Activated naive CD4-positive, alpha-beta T cell treated with anti-CD3 and anti-CD28 coated beads, Interleukin-2, amount 50 U/mL, for 24 hours (primary cell): ENCODE measurements around the gene MAST3.

Source experiments
- H3K27ac Mint-ChIP-seq: one replicate; pipeline ENCODE4 v1.8.0; 2021; ENCODE audit warnings: mild to moderate bottlenecking, mixed read lengths
- H3K27me3 Mint-ChIP-seq: one replicate; pipeline ENCODE4 v1.8.0; 2021; ENCODE audit warnings: mixed read lengths
- H3K36me3 Mint-ChIP-seq: one replicate; pipeline ENCODE4 v1.8.0; 2021; ENCODE audit warnings: mixed read lengths
- H3K4me1 Mint-ChIP-seq: one replicate; pipeline ENCODE4 v1.8.0; 2021; ENCODE audit warnings: mixed read lengths
- H3K4me3 Mint-ChIP-seq: one replicate; pipeline ENCODE4 v1.8.0; 2021; ENCODE audit warnings: mild to moderate bottlenecking, mixed read lengths
- H3K9me3 Mint-ChIP-seq: one replicate; pipeline ENCODE4 v1.8.0; 2021; ENCODE audit warnings: mixed read lengths

The MAST3 gene

GRCh38 chr19:18097217-18097992 is at the start of gene MAST3:
MAST3 (plus strand) TSS chr19:18097778; CDS start chr19:18097793, 15 bp downstream.
- H3K4me1 Mint-ChIP-seq, result peaks cover 35% of the 10 kb centered on the region
- no peaks in the 10 kb centered on the region for H3K27me3 Mint-ChIP-seq
- H3K27ac Mint-ChIP-seq, result peak within 1 kb of the TSS; percentile 4

GRCh38 chr19:18049385-18049784 is 48.2 kb upstream of the MAST3 start:
- H3K4me3 Mint-ChIP-seq, result no peak overlapping the region
- H3K27ac Mint-ChIP-seq, result no peak overlapping the region
- H3K4me1 Mint-ChIP-seq, result peaks cover 51% of the 10 kb centered on the region
- no peaks in the 10 kb centered on the region for H3K9me3 Mint-ChIP-seq
- H3K36me3 Mint-ChIP-seq, result no peaks in the 10 kb centered on the region
- H3K27me3 Mint-ChIP-seq, result no peaks in the 10 kb centered on the region

More at GRCh38 chr19:18097217-18097992, at the start of gene MAST3:
- Mint-ChIP-seq H3K4me3 (peak within 1 kb of the TSS; percentile 86), H3K36me3 (no peaks in the 10 kb centered on the region), H3K9me3 (no peaks in the 10 kb centered on the region)

GRCh38 chr19:18051887-18052286 is 45.7 kb upstream of the MAST3 start:
- no peak overlapping the region for H3K4me3 Mint-ChIP-seq
- no peaks in the 10 kb centered on the region for H3K36me3 Mint-ChIP-seq
- H3K27ac Mint-ChIP-seq, result no peak overlapping the region
- H3K4me1 Mint-ChIP-seq, result peaks cover 28% of the 10 kb centered on the region
- H3K9me3 Mint-ChIP-seq, result no peaks in the 10 kb centered on the region
- H3K27me3 Mint-ChIP-seq, result no peaks in the 10 kb centered on the region

GRCh38 chr19:18053576-18054219 is 43.9 kb upstream of the MAST3 start:
- H3K4me3 Mint-ChIP-seq, result no peak overlapping the region
- H3K27me3 Mint-ChIP-seq, result no peaks in the 10 kb centered on the region
- no peak overlapping the region for H3K27ac Mint-ChIP-seq
- H3K4me1 Mint-ChIP-seq, result peaks cover 32% of the 10 kb centered on the region
- no peaks in the 10 kb centered on the region for H3K36me3 Mint-ChIP-seq
- H3K9me3 Mint-ChIP-seq, result no peaks in the 10 kb centered on the region

- Mint-ChIP-seq H3K36me3 (peaks cover 1% of the 10 kb centered on the region), H3K4me1 (peaks cover 20% of the 10 kb centered on the region), H3K4me3 (no peak overlapping the region), H3K27me3 (no peaks in the 10 kb centered on the region), H3K27ac (no peak overlapping the region), H3K9me3 (no peaks in the 10 kb centered on the region)
Measured at GRCh38 chr19:18055967-18056366, 41.6 kb upstream of the MAST3 start.

- no peaks in the 10 kb centered on the region for H3K9me3 Mint-ChIP-seq
- peaks cover 16% of the 10 kb centered on the region for H3K4me1 Mint-ChIP-seq
Measured at GRCh38 chr19:18057557-18057956, 40.0 kb upstream of the MAST3 start.

GRCh38 chr19:18058208-18059009 is 39.2 kb upstream of the MAST3 start:
- peaks cover 5% of the 10 kb centered on the region for H3K36me3 Mint-ChIP-seq
- H3K27me3 Mint-ChIP-seq, result no peaks in the 10 kb centered on the region
- no peak overlapping the region for H3K27ac Mint-ChIP-seq
- peak overlapping the region; percentile 47 for H3K4me3 Mint-ChIP-seq
- H3K4me1 Mint-ChIP-seq, result peaks cover 13% of the 10 kb centered on the region
- no peaks in the 10 kb centered on the region for H3K9me3 Mint-ChIP-seq

More at GRCh38 chr19:18057557-18057956, 40.0 kb upstream of the MAST3 start:
- no peak overlapping the region for H3K27ac Mint-ChIP-seq
- no peak overlapping the region for H3K4me3 Mint-ChIP-seq
- H3K36me3 Mint-ChIP-seq, result peaks cover 3% of the 10 kb centered on the region
- no peaks in the 10 kb centered on the region for H3K27me3 Mint-ChIP-seq

- H3K4me1 Mint-ChIP-seq, result peaks cover 8% of the 10 kb centered on the region
- no peak overlapping the region for H3K4me3 Mint-ChIP-seq
- H3K36me3 Mint-ChIP-seq, result peaks cover 6% of the 10 kb centered on the region
- H3K27ac Mint-ChIP-seq, result no peak overlapping the region
- no peaks in the 10 kb centered on the region for H3K27me3 Mint-ChIP-seq
- H3K9me3 Mint-ChIP-seq, result no peaks in the 10 kb centered on the region
Measured at GRCh38 chr19:18059297-18059696, 38.3 kb upstream of the MAST3 start.

- no peaks in the 10 kb centered on the region for H3K9me3 Mint-ChIP-seq
- no peak overlapping the region for H3K27ac Mint-ChIP-seq
- H3K4me1 Mint-ChIP-seq, result peaks cover 8% of the 10 kb centered on the region
- peaks cover 9% of the 10 kb centered on the region for H3K36me3 Mint-ChIP-seq
- no peaks in the 10 kb centered on the region for H3K27me3 Mint-ChIP-seq
- no peak overlapping the region for H3K4me3 Mint-ChIP-seq
Measured at GRCh38 chr19:18059902-18060301, 37.7 kb upstream of the MAST3 start.

GRCh38 chr19:18060472-18060871 is 37.1 kb upstream of the MAST3 start:
- Mint-ChIP-seq H3K36me3 (peaks cover 11% of the 10 kb centered on the region), H3K27me3 (no peaks in the 10 kb centered on the region), H3K9me3 (no peaks in the 10 kb centered on the region), H3K4me3 (no peak overlapping the region), H3K4me1 (peaks cover 8% of the 10 kb centered on the region), H3K27ac (no peak overlapping the region)

- no peak overlapping the region for H3K27ac Mint-ChIP-seq
- H3K27me3 Mint-ChIP-seq, result no peaks in the 10 kb centered on the region
- H3K4me3 Mint-ChIP-seq, result no peak overlapping the region
Measured at GRCh38 chr19:18062028-18062427, 35.5 kb upstream of the MAST3 start.

GRCh38 chr19:18063463-18063862 is 34.1 kb upstream of the MAST3 start:
- no peak overlapping the region for H3K4me3 Mint-ChIP-seq
- peak overlapping the region; percentile 87 for H3K27ac Mint-ChIP-seq
- H3K4me1 Mint-ChIP-seq, result peaks cover under 1% of the 10 kb centered on the region
- no peaks in the 10 kb centered on the region for H3K9me3 Mint-ChIP-seq
- H3K27me3 Mint-ChIP-seq, result no peaks in the 10 kb centered on the region
- H3K36me3 Mint-ChIP-seq, result peaks cover 11% of the 10 kb centered on the region

More at GRCh38 chr19:18062028-18062427, 35.5 kb upstream of the MAST3 start:
- H3K9me3 Mint-ChIP-seq, result no peaks in the 10 kb centered on the region
- H3K36me3 Mint-ChIP-seq, result peaks cover 11% of the 10 kb centered on the region
- H3K4me1 Mint-ChIP-seq, result peaks cover 8% of the 10 kb centered on the region

- Mint-ChIP-seq H3K9me3 (no peaks in the 10 kb centered on the region), H3K27ac (no peak overlapping the region), H3K27me3 (no peaks in the 10 kb centered on the region), H3K4me1 (no peaks in the 10 kb centered on the region), H3K36me3 (peaks cover 10% of the 10 kb centered on the region), H3K4me3 (no peak overlapping the region)
Measured at GRCh38 chr19:18065173-18065495, 32.4 kb upstream of the MAST3 start.

GRCh38 chr19:18068395-18068794 is 29.2 kb upstream of the MAST3 start:
- peaks cover 8% of the 10 kb centered on the region for H3K36me3 Mint-ChIP-seq
- no peaks in the 10 kb centered on the region for H3K27me3 Mint-ChIP-seq
- H3K4me3 Mint-ChIP-seq, result no peak overlapping the region
- H3K4me1 Mint-ChIP-seq, result peaks cover 5% of the 10 kb centered on the region
- H3K9me3 Mint-ChIP-seq, result no peaks in the 10 kb centered on the region
- H3K27ac Mint-ChIP-seq, result no peak overlapping the region

- no peak overlapping the region for H3K4me3 Mint-ChIP-seq
- H3K27ac Mint-ChIP-seq, result peak overlapping the region; percentile 23
- H3K4me1 Mint-ChIP-seq, result peaks cover 9% of the 10 kb centered on the region
- no peaks in the 10 kb centered on the region for H3K9me3 Mint-ChIP-seq
- no peaks in the 10 kb centered on the region for H3K27me3 Mint-ChIP-seq
- peaks cover 6% of the 10 kb centered on the region for H3K36me3 Mint-ChIP-seq
Measured at GRCh38 chr19:18069383-18069782, 28.2 kb upstream of the MAST3 start.

- no peak overlapping the region for H3K27ac Mint-ChIP-seq
Measured at GRCh38 chr19:18070181-18070580, 27.4 kb upstream of the MAST3 start.

More at GRCh38 chr19:18070181-18070580, 27.4 kb upstream of the MAST3 start:
- H3K4me1 Mint-ChIP-seq, result peaks cover 9% of the 10 kb centered on the region
- H3K9me3 Mint-ChIP-seq, result no peaks in the 10 kb centered on the region
- H3K4me3 Mint-ChIP-seq, result no peak overlapping the region
- H3K27me3 Mint-ChIP-seq, result no peaks in the 10 kb centered on the region
- H3K36me3 Mint-ChIP-seq, result peaks cover 2% of the 10 kb centered on the region
